Spleen (tissue), 13 donors: ENCODE measurements around the gene CER1. TPM values are rescaled to one million over a fixed set of nuclear protein-coding genes. Genes with fewer than 3 reads are reported as not detected.

Source experiments
- DNase-seq: peaks from one replicate; pipeline ENCODE4 v3.0.0-alpha.2; 2020
- H3K27ac ChIP-seq, 8 donors: fragments of 200-600 bp; sonication (generic) in 7 of 8; 1 replicate in 4 of 8; 2 replicates in 4 of 8; pipeline versions ENCODE4 v1.5.0 to v1.8.0; 2016 to 2021; ENCODE audit warnings: inconsistent platforms in 4 of 8, mild to moderate bottlenecking in 4 of 8, moderate library complexity in 1 of 8
- H3K27me3 ChIP-seq, 7 donors: fragments of 200-600 bp; sonication (generic) in 6 of 7; replicated peaks in 1 of 7; 1 replicate in 4 of 7; 2 replicates in 3 of 7; pipeline versions ENCODE4 v1.5.0 to v1.8.0; 2016 to 2021; ENCODE audit warnings: inconsistent platforms in 3 of 7, mild to moderate bottlenecking in 1 of 7
- H3K36me3 ChIP-seq, 6 donors: fragments of 200-600 bp; sonication (generic) in 5 of 6; 1 replicate in 4 of 6; 2 replicates in 2 of 6; pipeline versions ENCODE4 v1.5.0 to v1.8.0; 2016 to 2021; ENCODE audit warnings: inconsistent platforms in 2 of 6
- H3K4me1 ChIP-seq, 6 donors: fragments of 200-600 bp; sonication (generic) in 5 of 6; 1 replicate in 3 of 6; 2 replicates in 3 of 6; pipeline versions ENCODE4 v1.5.0 to v1.8.0; 2016 to 2021; ENCODE audit warnings: inconsistent platforms in 3 of 6
- H3K4me3 ChIP-seq, 8 donors: fragments of 200-600 bp; sonication (generic) in 7 of 8; 1 replicate in 4 of 8; 2 replicates in 4 of 8; pipeline versions ENCODE4 v1.5.0 to v1.8.0; 2016 to 2021; ENCODE audit warnings: inconsistent platforms in 4 of 8, mild to moderate bottlenecking in 4 of 8, moderate library complexity in 2 of 8
- H3K9me3 ChIP-seq, 8 donors: fragments of 200-600 bp; sonication (generic) in 7 of 8; 1 replicate in 4 of 8; 2 replicates in 4 of 8; pipeline versions ENCODE4 v1.5.0 to v1.8.0; 2016 to 2021; ENCODE audit warnings: inconsistent platforms in 4 of 8
- POLR2A ChIP-seq, 3 donors: fragments of 450-650 bp; IDR thresholded peaks; one replicate each; pipeline ENCODE4 v1.5.1; 2017; ENCODE audit warnings: antibody characterized with exemption in 3 of 3, mild to moderate bottlenecking in 1 of 3
- POLR2AphosphoS5 ChIP-seq, 3 donors: sonication (generic); formaldehyde crosslinking; IDR thresholded peaks; one replicate each; pipeline ENCODE4 v1.5.1; 2017; ENCODE audit warnings: antibody characterized with exemption in 3 of 3
- WGBS, 5 donors: extraction: QIAGEN DNeasy Blood & Tissue Kit in 3 of 5; methylation state at CpG; one replicate each; pipeline versions ENCODE4 v1.1.5 to v1.1.7; 2013 to 2018; 5-methylcytosine and 5-hydroxymethylcytosine counted together
- intact Hi-C: fragments of 100-400 bp; cut with DNase I; formaldehyde crosslinking; loops from one replicate; pipeline ENCODE4 v1.15.0; 2023; ENCODE audit warnings: low total_unique reads
- long read RNA-seq, 2 donors: transcript quantifications; one replicate each; lab custom pipeline, GENCODE V29; 2026
- polyA plus RNA-seq, 3 donors: library from polyadenylated mRNA; stranded (reverse); fragments of 200-250 nt; gene quantifications; one replicate each; pipeline ENCODE4 v1.2.1, GENCODE V29; 2013
- total RNA-seq, 7 donors: library from RNA; depleted of rRNA in 3 of 7; stranded (reverse); fragments of >200 nt in 3 of 7; fragmentation: NEBNext Ultra II Directional in 4 of 7; extraction: Animal tissue kit (Norgen Biotek cat#: 25700) in 4 of 7; gene quantifications; one replicate each; pipeline versions ENCODE4 v1.1.0 to v1.2.1, GENCODE V29; 2016 to 2021
- TF ChIP-seq, protein P1 (sequence below), 11 experiments: fragments of 200-600 bp in 7 of 11; fragments of 450-650 bp in 4 of 11; sonication (generic) in 4 of 11; IDR thresholded peaks in 8 of 11; conservative IDR thresholded peaks in 3 of 11; 1 replicate in 7 of 11; 2 replicates in 4 of 11; pipeline versions ENCODE4 v1.4.0 to v1.8.0; 2016 to 2021; ENCODE audit warnings: antibody characterized with exemption in 11 of 11, inconsistent platforms in 4 of 11, mild to moderate bottlenecking in 1 of 11
- donor health status: healthy with polysubstance abuse.
- donor health status: DM: no; HTN: no; CAD: no; lungs with moderate emphysema.
- donor health status: DM: no; HTN: no; CAD: no.
- donor health status: Bipolar disorder and iron deficiency.
- donor health status: healthy.
- donor health status: DM: no; HTN: no; CAD: no.
- donor health status: DM: yes; HTN: yes; CAD: no.

The CER1 gene
- not detected for total RNA-seq
- not detected for polyA plus RNA-seq
- long read RNA-seq, donor 1, result 0 reads
- long read RNA-seq, donor 2, result 0 reads

GRCh38 chr9:14722391-14723035 is at the start of gene CER1:
Gene CER1 (minus strand): TSS chr9:14722733. CDS start chr9:14722672, 61 bp downstream.
- intact Hi-C loops, result no loop called here
- DNase-seq, result no peak
- no peak within 1 kb of the TSS for H3K27ac ChIP-seq
- no peak within 1 kb of the TSS for H3K4me3 ChIP-seq
- H3K4me1 ChIP-seq, result no peaks in the 10 kb centered on the region
- H3K9me3 ChIP-seq, result no peaks in the 10 kb centered on the region
- TF ChIP-seq POLR2AphosphoS5 (IDR thresholded peaks at IDR 0.05) (no peak), POLR2A (IDR thresholded peaks at IDR 0.05) (no peak)
- TF ChIP-seq, protein P1, sequence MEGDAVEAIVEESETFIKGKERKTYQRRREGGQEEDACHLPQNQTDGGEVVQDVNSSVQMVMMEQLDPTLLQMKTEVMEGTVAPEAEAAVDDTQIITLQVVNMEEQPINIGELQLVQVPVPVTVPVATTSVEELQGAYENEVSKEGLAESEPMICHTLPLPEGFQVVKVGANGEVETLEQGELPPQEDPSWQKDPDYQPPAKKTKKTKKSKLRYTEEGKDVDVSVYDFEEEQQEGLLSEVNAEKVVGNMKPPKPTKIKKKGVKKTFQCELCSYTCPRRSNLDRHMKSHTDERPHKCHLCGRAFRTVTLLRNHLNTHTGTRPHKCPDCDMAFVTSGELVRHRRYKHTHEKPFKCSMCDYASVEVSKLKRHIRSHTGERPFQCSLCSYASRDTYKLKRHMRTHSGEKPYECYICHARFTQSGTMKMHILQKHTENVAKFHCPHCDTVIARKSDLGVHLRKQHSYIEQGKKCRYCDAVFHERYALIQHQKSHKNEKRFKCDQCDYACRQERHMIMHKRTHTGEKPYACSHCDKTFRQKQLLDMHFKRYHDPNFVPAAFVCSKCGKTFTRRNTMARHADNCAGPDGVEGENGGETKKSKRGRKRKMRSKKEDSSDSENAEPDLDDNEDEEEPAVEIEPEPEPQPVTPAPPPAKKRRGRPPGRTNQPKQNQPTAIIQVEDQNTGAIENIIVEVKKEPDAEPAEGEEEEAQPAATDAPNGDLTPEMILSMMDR (IDR thresholded peaks at IDR 0.05 in 8 of 11, conservative IDR thresholded peaks at IDR 0.05 in 3 of 11), result no peak
- H3K36me3 ChIP-seq, result no peaks in the 10 kb centered on the region
- H3K27me3 ChIP-seq, result peaks cover 0 to 19% (median 0%) of the 10 kb centered on the region in 7 donors
- WGBS, 5 donors, result 66 to 76% (median 74%) methylated on average over 7 of the region's 7 CpGs

- DNase-seq, result no peak
- Histone ChIP-seq H3K4me3 (no peak overlapping the region), H3K9me3 (no peaks in the 10 kb centered on the region), H3K4me1 (peaks cover 0 to 4% (median 0%) of the 10 kb centered on the region in 6 donors), H3K27ac (no peak overlapping the region), H3K27me3 (peaks cover 0 to 6% (median 0%) of the 10 kb centered on the region in 7 donors), H3K36me3 (no peaks in the 10 kb centered on the region)
- WGBS, 5 donors, result 79 to 92% (median 82%) methylated on average over 7 of the region's 7 CpGs
- TF ChIP-seq, protein P1 (IDR thresholded peaks at IDR 0.05 in 8 of 11, conservative IDR thresholded peaks at IDR 0.05 in 3 of 11), result no peak
- TF ChIP-seq POLR2A (IDR thresholded peaks at IDR 0.05) (no peak), POLR2AphosphoS5 (IDR thresholded peaks at IDR 0.05) (no peak)
- intact Hi-C loops, result no loop called here
Measured at GRCh38 chr9:14770592-14770991, 48.1 kb upstream of the CER1 start.

DNA sequence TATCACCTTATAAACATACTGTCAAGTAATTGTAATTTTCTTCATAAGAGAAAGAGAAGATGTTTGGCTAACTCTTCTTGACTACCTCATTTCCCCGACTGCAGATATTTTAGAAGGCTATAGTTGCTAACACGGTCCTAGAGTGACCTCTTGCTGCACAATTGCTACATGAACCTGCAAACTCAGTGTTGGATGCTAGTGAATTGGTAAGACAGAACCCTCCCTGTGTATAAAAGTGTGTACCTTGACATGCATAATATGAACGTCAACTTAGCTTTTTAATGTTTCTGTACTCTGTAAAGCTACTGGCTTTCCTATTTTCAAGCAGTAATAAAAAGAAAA is 46.7 kb upstream of the CER1 start:
- 45 to 65% (median 49%) methylated on average over 3 of the region's 3 CpGs for WGBS, 5 donors
- Histone ChIP-seq H3K9me3 (no peaks in the 10 kb centered on the region), H3K27ac (no peak overlapping the region), H3K4me3 (no peak overlapping the region), H3K36me3 (no peaks in the 10 kb centered on the region), H3K4me1 (peaks cover 0 to 4% (median 0%) of the 10 kb centered on the region in 6 donors), H3K27me3 (peaks cover 0 to 6% (median 0%) of the 10 kb centered on the region in 7 donors)
- intact Hi-C loops, result loop anchor here (2.0 kb wide), 1 partner anchor 150 kb away; no protein-coding TSS in a partner anchor
- no peak for TF ChIP-seq POLR2AphosphoS5 (IDR thresholded peaks at IDR 0.05)
- TF ChIP-seq, protein P1 (IDR thresholded peaks at IDR 0.05 in 8 of 11, conservative IDR thresholded peaks at IDR 0.05 in 3 of 11), result peak in 2 of 11 experiments; percentile 12 to 25
- DNase-seq, result no peak

- Histone ChIP-seq H3K27me3 (peaks cover 0 to 6% (median 0%) of the 10 kb centered on the region in 7 donors), H3K27ac (no peak overlapping the region), H3K4me3 (no peak overlapping the region), H3K4me1 (peaks cover 0 to 4% (median 0%) of the 10 kb centered on the region in 6 donors), H3K9me3 (no peaks in the 10 kb centered on the region), H3K36me3 (no peaks in the 10 kb centered on the region)
- intact Hi-C loops, result loop anchor here (2.0 kb wide), 1 partner anchor 150 kb away; no protein-coding TSS in a partner anchor
- no peak for TF ChIP-seq POLR2AphosphoS5 (IDR thresholded peaks at IDR 0.05)
- TF ChIP-seq, protein P1 (IDR thresholded peaks at IDR 0.05 in 8 of 11, conservative IDR thresholded peaks at IDR 0.05 in 3 of 11), result peak; percentile 39 to 77 (median 63)
- TF ChIP-seq POLR2A (IDR thresholded peaks at IDR 0.05), result no peak
- DNase-seq, result no peak
- WGBS, 5 donors, result 34 to 47% (median 36%) methylated on average over 8 of the region's 8 CpGs
Measured at GRCh38 chr9:14768405-14769229, 46.1 kb upstream of the CER1 start.
